Suppressor macrophage treated with lipopolysaccharide for 1 hour (primary cell): ENCODE data around the gene CCDC88A.

Experiments used
- DNase-seq, 3 donors: peaks; one replicate each; pipeline ENCODE4 v3.0.0-alpha.2; 2020 to 2022

CCDC88A gene

GRCh38 chr2:55422876-55423665, 3.4 kb upstream of the CCDC88A start:
- DNase-seq: peak; percentile 40 to 68 (median 54)

GRCh38 chr2:55421326-55421725, 1.7 kb upstream of the CCDC88A start:
- DNase-seq: no peak

GRCh38 chr2:55420871-55421270, 1.2 kb upstream of the CCDC88A start:
- no peak for DNase-seq

GRCh38 chr2:55420439-55420725, 726 bp upstream of the CCDC88A start:
- peak; percentile 26 to 91 (median 50) for DNase-seq

GRCh38 chr2:55419233-55419678, 400 bp downstream of the CCDC88A start:
- DNase-seq: peak in 1 of 3 donors; percentile 32

- DNase-seq: peak; percentile 70 to 85 (median 85)
These were observed 984 bp downstream of the CCDC88A start for GRCh38 chr2:55418512-55419232.

GRCh38 chr2:55418072-55418471, 1.6 kb downstream of the CCDC88A start:
- no peak for DNase-seq

- peak in 2 of 3 donors; percentile 37 to 42 for DNase-seq
These were observed 2.7 kb downstream of the CCDC88A start for GRCh38 chr2:55416786-55417568.

GRCh38 chr2:55415300-55415699, 4.4 kb downstream of the CCDC88A start:
- DNase-seq: no peak

- no peak for DNase-seq
These were observed 10.5 kb downstream of the CCDC88A start for GRCh38 chr2:55408918-55409868.

- no peak for DNase-seq
These were observed 11.4 kb downstream of the CCDC88A start for GRCh38 chr2:55408098-55408882.

GRCh38 chr2:55405116-55405515, 14.5 kb downstream of the CCDC88A start:
- no peak for DNase-seq

- DNase-seq: peak; percentile 35 to 72 (median 58)
These were observed 16.2 kb downstream of the CCDC88A start for GRCh38 chr2:55403256-55403998.

- no peak for DNase-seq
These were observed 18.5 kb downstream of the CCDC88A start for GRCh38 chr2:55401124-55401523.

- no peak for DNase-seq
These were observed 19.3 kb downstream of the CCDC88A start for GRCh38 chr2:55400332-55400731.

- no peak for DNase-seq
These were observed 19.8 kb downstream of the CCDC88A start for GRCh38 chr2:55399815-55400214.

GRCh38 chr2:55395724-55396605, 23.7 kb downstream of the CCDC88A start:
- DNase-seq: no peak

GRCh38 chr2:55391615-55392242, 27.9 kb downstream of the CCDC88A start:
- no peak for DNase-seq

GRCh38 chr2:55391155-55391554, 28.5 kb downstream of the CCDC88A start:
- peak in 2 of 3 donors; percentile 7 to 32 for DNase-seq
